Pons (tissue), 1 donor: ENCODE data around the gene CEP192.
"Not testable (repeated sequence)": the region's sequence is repeated elsewhere in the genome, so short reads cannot be mapped to it uniquely, and the experiment has no call there.

ENCODE experiments used
- DNase-seq: peaks from one replicate; pipeline ENCODE4 v3.0.0-alpha.2; 2016; ENCODE audit warnings: low spot score

Gene CEP192

GRCh38 chr18:13035249-13035914, 44.2 kb downstream of the CEP192 start:
- DNase-seq: no peak

GRCh38 chr18:13036622-13037320, 45.6 kb downstream of the CEP192 start:
- DNase-seq: no peak

DNA sequence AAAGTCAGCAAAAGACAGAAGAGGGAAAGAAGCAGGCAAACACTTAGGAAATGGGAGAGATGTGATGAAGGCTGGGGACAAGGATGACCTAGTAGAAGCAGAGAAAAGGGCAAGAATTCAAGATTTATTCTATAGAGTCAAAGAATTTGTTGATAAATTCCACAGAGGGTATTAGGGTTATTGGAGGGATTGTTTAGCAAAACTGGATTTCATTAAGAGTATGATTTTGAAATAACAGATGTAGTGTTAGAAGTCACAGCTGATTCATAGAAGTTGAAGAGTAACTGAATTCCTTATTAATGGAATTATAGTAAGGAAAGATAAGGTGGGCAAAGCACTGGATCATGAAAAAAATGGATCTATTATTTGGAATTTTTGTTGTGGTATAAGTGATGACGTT, 48.6 kb downstream of the CEP192 start:
- DNase-seq: no peak

DNA sequence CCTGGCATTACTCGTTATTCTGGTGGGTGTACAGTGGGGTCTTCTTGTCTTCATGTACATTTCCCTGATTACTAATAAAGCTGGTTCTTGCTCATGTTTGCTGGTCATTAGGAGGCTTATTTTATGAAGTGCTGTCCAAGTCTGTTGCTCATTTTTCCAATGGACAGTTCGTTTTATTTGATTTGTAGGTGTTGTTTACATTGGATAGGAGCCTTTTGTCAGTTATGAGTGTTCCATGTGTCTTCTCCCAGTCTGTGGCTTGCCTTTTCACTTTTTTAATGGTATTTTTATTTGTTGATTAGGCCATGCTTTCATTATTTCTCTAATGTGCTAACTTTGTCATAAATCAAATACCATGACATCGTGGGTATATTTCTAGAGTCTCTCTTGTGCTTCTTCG, 51.9 kb downstream of the CEP192 start:
- DNase-seq: no peak

- no peak for DNase-seq
Measured at GRCh38 chr18:13048061-13048595, 57.0 kb downstream of the CEP192 start.

- DNase-seq: no peak
Measured at GRCh38 chr18:13051159-13051558, 60.0 kb downstream of the CEP192 start.

GRCh38 chr18:13051950-13052349, 60.8 kb downstream of the CEP192 start:
- no peak for DNase-seq

GRCh38 chr18:13054336-13054735, 63.2 kb downstream of the CEP192 start:
- DNase-seq: no peak

DNA sequence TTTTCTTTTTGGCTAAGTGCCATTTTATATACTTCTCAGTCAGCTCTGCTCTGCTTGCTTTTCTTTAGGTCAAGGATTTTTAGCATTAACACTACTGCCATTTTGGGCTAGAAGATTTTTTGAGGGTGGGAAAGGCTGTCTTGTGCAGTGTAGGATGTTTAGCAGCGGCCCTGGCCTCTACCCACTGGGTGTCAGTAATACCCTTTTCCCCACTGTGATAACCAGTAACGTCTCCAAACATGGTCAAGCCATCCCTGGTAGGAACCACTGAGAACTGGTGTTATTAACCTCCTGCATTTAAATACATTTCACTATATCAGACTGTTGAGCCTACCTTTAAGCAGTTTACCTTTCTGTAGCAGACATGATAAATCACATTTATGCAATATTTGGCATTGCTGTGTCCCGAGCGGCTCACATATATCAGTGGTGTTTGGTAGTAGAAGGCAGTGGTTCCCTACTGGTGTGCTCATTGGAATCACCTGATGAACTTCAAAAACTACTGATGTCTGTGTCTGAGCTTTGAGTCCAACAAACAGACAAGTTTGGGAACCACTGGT, 70.5 kb downstream of the CEP192 start:
- DNase-seq: no peak

DNA sequence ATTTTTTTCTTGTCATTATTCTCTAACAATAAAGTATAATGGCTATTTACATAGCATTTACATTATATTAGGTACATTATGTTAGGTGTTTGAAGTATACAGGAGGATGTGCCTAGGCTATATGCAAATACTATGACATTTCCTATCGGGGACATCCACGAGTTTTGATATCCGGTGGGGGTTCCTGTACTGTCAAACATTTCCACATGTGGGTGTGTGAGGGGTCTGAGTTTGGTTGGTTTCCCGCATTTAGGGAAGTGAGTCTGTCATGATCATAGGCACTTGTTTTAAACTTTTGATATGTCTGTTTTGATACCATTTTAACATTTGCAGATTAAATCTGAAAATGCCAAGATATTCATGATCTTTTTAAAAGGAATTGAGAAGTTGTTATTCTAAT, 76.0 kb downstream of the CEP192 start:
- DNase-seq: no peak

GRCh38 chr18:13067966-13068365, 76.8 kb downstream of the CEP192 start:
- no peak for DNase-seq

DNA sequence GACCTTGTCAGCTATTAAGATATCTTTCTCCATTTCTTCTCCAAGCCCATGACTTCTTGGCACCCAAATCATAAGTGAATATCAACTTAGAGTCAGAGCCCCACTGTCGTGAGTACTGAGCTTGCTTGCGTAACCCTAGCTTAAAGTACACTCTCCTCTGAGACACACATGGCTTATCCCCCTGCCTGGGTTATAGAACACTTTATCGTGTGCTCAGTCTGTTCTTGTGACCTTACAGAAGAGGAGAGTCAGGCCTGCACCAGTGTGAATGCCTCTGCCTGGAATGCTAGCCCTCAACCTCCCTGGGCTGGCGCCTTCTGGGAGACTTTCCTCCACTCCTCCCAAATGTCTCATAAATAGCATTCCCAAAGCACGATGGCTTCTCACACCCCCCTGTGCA, 79.3 kb downstream of the CEP192 start:
- no peak for DNase-seq

DNA sequence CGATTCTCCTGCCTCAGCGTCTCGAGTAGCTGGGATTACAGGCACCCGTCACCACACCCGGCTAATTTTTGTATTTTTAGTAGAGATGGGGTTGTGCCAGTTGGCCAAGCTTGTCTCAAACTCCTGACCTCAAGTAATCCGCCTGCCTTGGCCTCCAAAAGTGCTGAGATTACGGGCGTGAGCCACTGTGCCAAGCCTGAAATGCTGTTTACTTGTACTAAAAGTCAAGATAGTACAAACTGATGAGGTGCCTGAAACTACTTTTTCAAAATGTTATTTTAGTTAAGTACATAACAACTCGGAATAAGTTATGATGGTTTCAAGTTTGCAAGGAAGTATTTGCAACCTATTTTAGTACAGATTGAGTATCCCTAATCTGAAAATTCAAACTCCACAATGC, 85.7 kb downstream of the CEP192 start:
- no peak for DNase-seq

DNA sequence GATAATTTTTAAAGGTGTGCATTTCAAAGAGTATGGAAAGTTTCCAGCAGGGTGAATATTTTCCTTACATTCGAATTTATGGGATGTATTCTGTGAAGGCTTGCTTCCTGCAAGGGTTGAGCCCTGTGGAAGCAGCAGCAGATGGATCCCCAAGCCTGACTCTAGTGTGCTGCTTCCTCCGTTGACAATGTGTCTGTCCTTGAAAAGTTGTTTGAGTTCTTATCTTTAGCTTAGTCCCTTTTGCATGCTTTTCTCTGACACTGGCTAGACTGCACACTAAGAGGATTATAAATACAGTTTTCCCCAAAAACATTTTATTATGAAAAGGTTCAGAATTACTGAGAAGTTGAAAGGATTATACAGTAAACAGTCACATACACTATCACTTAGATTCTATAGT, 86.3 kb downstream of the CEP192 start:
- no peak for DNase-seq

GRCh38 chr18:13078065-13078464, 86.9 kb downstream of the CEP192 start:
- not testable (repeated sequence) for DNase-seq

DNA sequence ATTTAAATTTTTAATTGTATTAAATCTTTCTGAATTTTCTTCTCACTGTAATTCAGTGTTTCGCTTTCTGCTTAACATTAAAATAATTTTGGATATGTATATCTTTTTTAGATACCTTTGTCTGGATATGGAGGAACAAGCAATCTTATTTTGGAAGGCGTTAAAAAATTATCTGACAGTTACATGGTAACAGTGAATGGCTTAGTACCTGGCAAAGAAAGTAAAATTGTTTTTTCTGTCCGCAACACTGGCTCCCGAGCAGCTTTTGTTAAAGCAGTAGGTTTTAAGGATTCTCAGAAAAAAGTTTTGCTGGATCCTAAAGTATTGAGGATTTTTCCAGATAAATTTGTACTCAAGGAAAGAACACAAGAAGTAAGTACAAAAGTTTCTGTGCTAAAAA, 95.7 kb downstream of the CEP192 start:
- no peak for DNase-seq

DNA sequence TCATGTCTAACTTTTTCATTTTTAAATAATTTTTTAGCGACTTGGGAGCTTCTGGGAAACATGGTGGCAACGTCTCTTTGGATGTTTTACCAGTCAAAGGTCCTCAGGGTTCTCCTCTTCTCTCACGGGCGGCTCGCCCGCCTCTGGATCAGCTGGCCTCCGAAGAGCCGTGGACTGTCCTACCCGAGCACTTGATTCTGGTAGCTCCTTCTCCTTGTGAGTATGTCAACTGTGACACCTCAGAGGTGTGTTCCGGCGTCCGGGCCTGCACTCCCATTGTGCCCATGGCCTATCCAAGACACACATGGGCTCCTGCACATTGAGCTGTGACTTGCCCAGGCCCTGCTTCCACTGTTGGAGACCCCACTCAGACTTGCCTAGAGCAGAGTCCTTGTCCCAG, 104.3 kb downstream of the CEP192 start:
- DNase-seq: no peak

DNA sequence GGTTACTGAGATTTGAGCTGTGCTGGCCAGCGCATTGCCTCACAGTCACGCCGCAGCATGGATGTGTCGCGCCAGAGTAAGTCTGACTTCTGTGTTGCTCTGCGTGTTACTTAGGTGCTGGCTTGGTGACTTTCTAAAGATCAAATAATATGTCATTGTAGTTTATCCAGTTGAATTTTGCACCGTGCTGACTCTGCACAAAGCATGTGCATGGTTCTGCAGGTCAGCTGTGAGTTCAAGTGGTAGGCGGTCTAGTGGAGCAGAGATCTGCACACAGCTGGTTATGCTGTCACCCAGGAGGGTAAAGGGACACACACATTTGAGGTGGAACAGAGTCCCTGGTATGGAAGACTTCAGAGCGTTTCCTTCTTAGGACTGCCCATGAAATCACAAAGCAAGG, 105.1 kb downstream of the CEP192 start:
- DNase-seq: no peak

- DNase-seq: no peak
Measured at GRCh38 chr18:13096719-13097118, 105.6 kb downstream of the CEP192 start.

GRCh38 chr18:13098104-13098503, 106.9 kb downstream of the CEP192 start:
- DNase-seq: not testable (repeated sequence)

GRCh38 chr18:13099113-13099512, 108.0 kb downstream of the CEP192 start:
- DNase-seq: no peak

DNA sequence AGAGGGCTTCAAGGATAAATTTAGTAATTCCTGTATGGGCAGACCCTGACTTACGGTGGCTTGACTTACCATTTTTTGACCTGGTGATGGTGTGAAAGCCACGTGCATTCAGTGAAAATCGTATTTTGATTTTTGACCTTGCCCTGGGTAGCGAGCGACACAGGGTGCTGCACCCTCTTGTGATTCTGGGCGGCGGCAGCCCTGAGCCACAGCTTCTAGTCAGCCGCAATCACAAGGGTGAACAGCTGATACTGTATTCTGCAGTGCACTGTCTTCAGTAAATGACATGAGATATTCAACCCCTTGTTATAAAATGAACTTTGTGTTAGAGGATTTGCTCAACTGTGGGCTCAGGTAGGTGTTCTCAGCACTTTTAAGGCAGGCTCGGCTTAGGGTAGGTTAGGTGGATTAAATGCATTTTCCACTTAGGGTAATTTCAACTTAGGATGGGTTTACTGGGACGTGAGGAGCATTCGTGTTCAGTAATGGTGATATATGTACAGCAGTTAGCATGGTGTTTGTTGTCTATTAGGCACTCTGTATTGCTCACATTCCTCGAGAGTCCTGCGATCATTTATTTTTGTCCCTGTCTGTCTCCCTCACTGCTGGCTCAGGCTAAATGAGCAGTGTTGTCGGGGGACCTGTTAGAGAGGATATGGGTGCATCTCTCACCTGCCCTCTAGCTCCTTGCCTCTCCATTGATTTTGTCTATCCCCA, 109.9 kb downstream of the CEP192 start:
- no peak for DNase-seq
